C4-2B (cell line): ENCODE measurements around the gene MTHFD2.

Source experiments
- ZFX ChIP-seq: fragments of 450-650 bp; IDR thresholded peaks from 2 replicates; pipeline ENCODE4 v1.6.1; 2017
- TF ChIP-seq, protein P1 (sequence below): fragments of 450-650 bp; conservative IDR thresholded peaks from 2 replicates; pipeline ENCODE4 v1.5.1; 2017; ENCODE audit warnings: mild to moderate bottlenecking

DNA sequence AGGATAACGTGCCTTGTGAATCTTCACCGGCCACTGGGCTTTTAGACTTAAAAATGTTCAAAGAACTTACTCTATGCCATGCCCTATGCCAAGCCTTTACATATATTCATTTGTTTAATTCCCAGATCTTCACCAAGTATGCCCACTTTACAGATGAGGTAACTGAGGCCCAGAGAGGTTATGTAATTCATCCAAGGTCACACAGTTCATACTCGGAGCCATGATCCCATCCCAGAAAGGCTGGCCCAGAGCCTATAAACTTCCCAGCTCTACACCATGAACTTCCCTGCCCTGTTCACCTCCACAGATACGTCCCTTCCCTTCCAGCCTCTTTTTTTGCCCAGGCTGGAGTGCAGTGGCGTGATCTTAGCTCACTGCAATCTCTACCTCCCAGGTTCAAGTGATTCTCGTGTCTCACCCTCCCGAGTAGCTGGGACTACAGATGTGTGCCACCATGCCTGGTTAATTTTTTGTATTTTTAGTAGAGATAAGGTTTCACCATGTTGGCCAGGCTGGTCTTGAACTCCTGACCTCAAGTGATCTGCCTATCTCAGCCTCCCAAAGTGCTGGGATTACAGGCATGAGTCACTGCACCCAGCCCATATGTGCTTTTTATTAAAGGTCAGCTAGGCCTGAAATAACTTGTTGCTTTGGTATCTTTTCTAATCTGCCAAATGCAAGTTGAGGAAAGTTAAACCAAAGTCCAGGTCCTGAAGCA, 44.1 kb downstream of the MTHFD2 start:
- TF ChIP-seq, protein P1, sequence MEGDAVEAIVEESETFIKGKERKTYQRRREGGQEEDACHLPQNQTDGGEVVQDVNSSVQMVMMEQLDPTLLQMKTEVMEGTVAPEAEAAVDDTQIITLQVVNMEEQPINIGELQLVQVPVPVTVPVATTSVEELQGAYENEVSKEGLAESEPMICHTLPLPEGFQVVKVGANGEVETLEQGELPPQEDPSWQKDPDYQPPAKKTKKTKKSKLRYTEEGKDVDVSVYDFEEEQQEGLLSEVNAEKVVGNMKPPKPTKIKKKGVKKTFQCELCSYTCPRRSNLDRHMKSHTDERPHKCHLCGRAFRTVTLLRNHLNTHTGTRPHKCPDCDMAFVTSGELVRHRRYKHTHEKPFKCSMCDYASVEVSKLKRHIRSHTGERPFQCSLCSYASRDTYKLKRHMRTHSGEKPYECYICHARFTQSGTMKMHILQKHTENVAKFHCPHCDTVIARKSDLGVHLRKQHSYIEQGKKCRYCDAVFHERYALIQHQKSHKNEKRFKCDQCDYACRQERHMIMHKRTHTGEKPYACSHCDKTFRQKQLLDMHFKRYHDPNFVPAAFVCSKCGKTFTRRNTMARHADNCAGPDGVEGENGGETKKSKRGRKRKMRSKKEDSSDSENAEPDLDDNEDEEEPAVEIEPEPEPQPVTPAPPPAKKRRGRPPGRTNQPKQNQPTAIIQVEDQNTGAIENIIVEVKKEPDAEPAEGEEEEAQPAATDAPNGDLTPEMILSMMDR = no peak
- no peak for TF ChIP-seq ZFX
